IMR-90 (cell line): ENCODE data around the gene ZNF581. TPM values are rescaled to one million over a fixed set of nuclear protein-coding genes. Genes with fewer than 3 reads are reported as not detected.

ENCODE experiments used
- ATAC-seq: fragments of 200-7000 bp; cut with Tn5 transposase; 2 replicates; pipeline ENCODE4 v1.9.1; 2020; ENCODE audit warnings: low read depth, mild to moderate bottlenecking, moderate library complexity
- BruUV-seq: library from RNA; stranded (reverse); fragments of 400-500 nt; replicated peaks from 2 replicates; lab custom pipeline; 2021; lab: Mats Ljungman, UMichigan
- CTCF ChIA-PET: fragments of 300-600 bp; formaldehyde crosslinking; extraction: SDS; loops from one replicate; lab custom pipeline; 2021; ENCODE audit warnings: antibody characterized with exemption; lab: Yijun Ruan, JAX
- POLR2A ChIA-PET: fragments of 300-600 bp; sonication (Branson Sonifier 250); formaldehyde crosslinking; loops from one replicate; lab custom pipeline; 2022; ENCODE audit warnings: antibody characterized with exemption; ENCODE audit not compliant: unreplicated experiment; lab: Charles Lee
- DNase-seq: peaks from one replicate; pipeline ENCODE4 v3.0.0; 2013
- H2AFZ ChIP-seq: replicated peaks from 2 replicates; pipeline ENCODE3; 2013; ENCODE audit warnings: low read length, mild to moderate bottlenecking; ENCODE audit not compliant: poor library complexity
- H2AK5ac ChIP-seq: 2 replicates; pipeline ENCODE4 v1.6.1; 2013; ENCODE audit warnings: low read depth, low read length, inconsistent platforms
- H2AK9ac ChIP-seq: replicated peaks from 2 replicates; pipeline ENCODE3; 2013; ENCODE audit warnings: mild to moderate bottlenecking, low read depth, low read length, moderate library complexity; ENCODE audit not compliant: poor library complexity
- H2BK120ac ChIP-seq: 2 replicates; pipeline ENCODE4 v1.6.1; 2013; ENCODE audit warnings: low read depth, low read length, inconsistent platforms
- H2BK15ac ChIP-seq: 3 replicates; pipeline ENCODE4 v1.6.1; 2013; ENCODE audit warnings: low read depth, low read length, inconsistent platforms
- H2BK20ac ChIP-seq: 2 replicates; pipeline ENCODE4 v1.6.1; 2013; ENCODE audit warnings: low read depth, mild to moderate bottlenecking, inconsistent platforms, low read length, moderate library complexity
- H2BK5ac ChIP-seq: 2 replicates; pipeline ENCODE4 v1.6.1; 2013; ENCODE audit warnings: mild to moderate bottlenecking, low read depth, low read length, inconsistent platforms; ENCODE audit not compliant: poor library complexity, severe bottlenecking
- H3K14ac ChIP-seq: replicated peaks from 2 replicates; pipeline ENCODE4 v1.6.1; 2013; ENCODE audit warnings: low read depth, low read length, inconsistent platforms
- H3K18ac ChIP-seq: 2 replicates; pipeline ENCODE4 v1.6.1; 2013; ENCODE audit warnings: low read depth, low read length, control low read depth
- H3K23ac ChIP-seq: 2 replicates; pipeline ENCODE4 v1.6.1; 2013; ENCODE audit warnings: low read depth, low read length, inconsistent platforms
- H3K27ac ChIP-seq: 2 replicates; pipeline ENCODE4 v1.5.1; 2013; ENCODE audit warnings: mild to moderate bottlenecking, control low read depth, low read length; ENCODE audit not compliant: insufficient read depth
- H3K27me3 ChIP-seq: 2 replicates; pipeline ENCODE4 v1.6.1; 2013; ENCODE audit warnings: low read length; ENCODE audit not compliant: control insufficient read depth, insufficient read depth
- H3K36me3 ChIP-seq: 2 replicates; pipeline ENCODE4 v1.6.1; 2013; ENCODE audit warnings: low read length, mixed read lengths; ENCODE audit not compliant: control insufficient read depth, insufficient read depth
- H3K4ac ChIP-seq: 2 replicates; pipeline ENCODE4 v1.6.1; 2013; ENCODE audit warnings: low read depth, low read length, inconsistent platforms
- H3K4me1 ChIP-seq: 2 replicates; pipeline ENCODE4 v1.6.1; 2013; ENCODE audit warnings: low read length, mixed read lengths; ENCODE audit not compliant: control insufficient read depth, insufficient read depth
- H3K4me2 ChIP-seq: 2 replicates; pipeline ENCODE4 v1.6.1; 2013; ENCODE audit warnings: low read depth, mild to moderate bottlenecking, control low read depth, low read length, moderate library complexity
- H3K4me3 ChIP-seq: 2 replicates; pipeline ENCODE4 v1.5.1; 2013; ENCODE audit warnings: low read depth, mild to moderate bottlenecking, control low read depth, low read length, moderate library complexity; ENCODE audit not compliant: insufficient read depth
- H3K56ac ChIP-seq: 2 replicates; pipeline ENCODE4 v1.6.1; 2013; ENCODE audit warnings: low read length, inconsistent platforms; ENCODE audit not compliant: insufficient read depth; ENCODE audit errors: extremely low read depth
- H3K79me1 ChIP-seq, 2 experiments: 2 replicates each; pipeline ENCODE4 v1.6.1; 2013; ENCODE audit warnings: low read length in 2 of 2, inconsistent platforms in 1 of 2, low read depth in 1 of 2
- H3K9ac ChIP-seq: 2 replicates; pipeline ENCODE4 v1.6.1; 2013; ENCODE audit warnings: low read depth, low read length, control low read depth
- H3K9me1 ChIP-seq: 2 replicates; pipeline ENCODE4 v1.6.1; 2013; ENCODE audit warnings: low read length, inconsistent platforms; ENCODE audit not compliant: insufficient read depth
- H3K9me3 ChIP-seq: 2 replicates; pipeline ENCODE4 v1.6.1; 2013; ENCODE audit warnings: low read length; ENCODE audit not compliant: control insufficient read depth, insufficient read depth
- H4K20me1 ChIP-seq: 2 replicates; pipeline ENCODE4 v1.6.1; 2013; ENCODE audit warnings: low read length, inconsistent platforms; ENCODE audit not compliant: insufficient read depth
- H4K5ac ChIP-seq: 2 replicates; pipeline ENCODE4 v1.6.1; 2013; ENCODE audit warnings: mild to moderate bottlenecking, low read depth, low read length, control low read depth
- H4K8ac ChIP-seq, 2 experiments: 2 replicates each; pipeline ENCODE4 v1.6.1; 2013; ENCODE audit warnings: low read depth in 2 of 2, low read length in 2 of 2, control low read depth in 1 of 2, inconsistent platforms in 1 of 2
- H4K91ac ChIP-seq: 2 replicates; pipeline ENCODE4 v1.6.1; 2013; ENCODE audit warnings: low read depth, low read length, inconsistent platforms; ENCODE audit not compliant: insufficient read depth
- MAFK ChIP-seq: IDR thresholded peaks from 2 replicates; pipeline ENCODE4 v1.6.1; 2012; ENCODE audit warnings: low read depth, low read length, improper control_type of control experiment
- MAZ ChIP-seq: IDR thresholded peaks from 2 replicates; pipeline ENCODE4 v1.6.1; 2012; ENCODE audit warnings: low read depth, mild to moderate bottlenecking, low read length, improper control_type of control experiment, moderate library complexity, borderline replicate concordance
- MXI1 ChIP-seq: IDR thresholded peaks from 2 replicates; pipeline ENCODE4 v1.6.1; 2012; ENCODE audit warnings: low read depth, mild to moderate bottlenecking, low read length, moderate library complexity, borderline replicate concordance
- POLR2A ChIP-seq: IDR thresholded peaks from 2 replicates; pipeline ENCODE4 v1.6.1; 2012; ENCODE audit warnings: mild to moderate bottlenecking, low read depth, low read length
- RAD21 ChIP-seq: IDR thresholded peaks from 2 replicates; pipeline ENCODE4 v1.6.1; 2012; ENCODE audit warnings: low read length, improper control_type of control experiment
- RFX5 ChIP-seq: IDR thresholded peaks from 2 replicates; pipeline ENCODE4 v1.8.0; 2012; ENCODE audit warnings: low read depth, mild to moderate bottlenecking, low read length, moderate library complexity
- WGBS, 2 experiments: methylation state at CpG; one replicate each; pipeline versions ENCODE4 v1.1.5 to v1.1.7; 2013; ENCODE audit warnings: missing lambda C conversion rate in 2 of 2; ENCODE audit not compliant: insufficient read length in 1 of 2; ENCODE audit errors: extremely low coverage in 2 of 2; 5-methylcytosine and 5-hydroxymethylcytosine counted together
- dilution Hi-C: fragments of 300-500 bp; cut with HindIII; formaldehyde crosslinking; loops from one replicate; pipeline ENCODE4 v1.14.3; 2018; ENCODE audit warnings: low sequenced_read_pairs; ENCODE audit not compliant: unreplicated experiment
- in situ Hi-C: fragments of 300-500 bp; cut with MboI; formaldehyde crosslinking; loops from 3 replicates; pipeline ENCODE4 v1.14.3; 2019; ENCODE audit warnings: low sequenced_read_pairs, inconsistent platforms, mixed read lengths
- intact Hi-C: fragments of 100-400 bp; cut with micrococcal nuclease; formaldehyde crosslinking; loops from 2 replicates; pipeline ENCODE4 v1.10.0; 2022
- polyA plus RNA-seq, 3 experiments: library from polyadenylated mRNA; depleted of rRNA; stranded (reverse); fragments of >200 nt; gene quantifications; 2 replicates each; pipeline ENCODE4 v1.2.3, GENCODE V29; 2012; ENCODE audit warnings: low replicate concordance in 1 of 3
- total RNA-seq: library from RNA; depleted of rRNA; stranded (reverse); fragments of >200 nt; gene quantifications from 2 replicates; pipeline ENCODE4 v1.2.3, GENCODE V29; 2012
- TF ChIP-seq, protein P1 (sequence below): fragments of 150-350 bp; IDR thresholded peaks from 2 replicates; pipeline ENCODE4 v1.6.1; 2016; ENCODE audit warnings: low read depth, mild to moderate bottlenecking, low read length, moderate library complexity, borderline replicate concordance

ZNF581 gene
- total and polyA plus RNA-seq, 2 of the 4 experiments (the other 2 are of a cell fraction): 9.7 to 21.9 TPM

DNA sequence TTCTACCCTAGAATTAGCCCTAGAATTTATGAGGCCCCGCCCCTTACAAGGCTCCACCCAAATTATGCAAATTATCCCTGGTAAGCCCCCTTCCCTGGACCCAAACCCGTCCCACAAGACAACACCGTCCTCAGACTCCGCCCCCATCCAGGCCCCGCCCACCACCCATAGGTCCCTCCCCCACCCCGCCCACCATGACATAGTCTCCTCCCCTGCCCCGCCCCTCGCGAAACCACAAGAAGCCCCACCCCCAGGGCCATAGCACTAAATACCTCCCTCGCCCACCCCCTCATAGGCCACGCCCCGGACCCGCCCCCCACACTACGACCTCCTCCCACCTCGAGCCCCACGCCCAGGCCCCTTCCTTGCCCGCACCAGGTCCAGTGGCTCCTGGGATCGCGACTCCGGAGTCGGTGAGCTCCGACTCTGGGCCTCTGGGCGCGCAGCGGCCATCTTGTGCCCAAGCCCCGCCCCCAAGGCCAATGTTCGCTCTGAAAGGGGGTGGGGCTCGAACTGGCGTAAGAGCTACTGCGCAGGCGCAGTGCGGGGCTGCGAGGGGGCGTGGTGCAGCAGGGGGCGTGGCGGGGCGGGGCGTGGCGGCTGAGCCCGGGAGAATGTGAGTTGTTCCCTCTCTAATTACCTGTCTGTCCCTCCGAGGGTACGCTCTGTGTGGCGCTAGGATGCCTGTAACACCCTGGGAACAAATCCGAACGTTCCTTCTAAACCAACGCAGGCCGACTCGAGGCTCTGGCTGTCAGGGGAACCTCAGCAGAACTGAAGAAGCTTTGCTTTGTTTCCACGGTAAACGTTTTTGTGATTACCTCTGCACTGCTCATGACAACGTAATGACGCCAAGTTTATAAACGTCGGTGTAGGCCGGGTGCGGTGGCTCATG, 19.1 kb upstream of the ZNF581 start, which contains the start of gene ZNF784:
Gene ZNF784 (minus strand): TSS at position 458 of the 895 bp plus-strand sequence. CDS start 5 bp downstream, at position 453.
- Histone ChIP-seq H3K9me1 (peaks cover 11% of the 10 kb centered on the region; the same call in 1 of the 2 replicates), H2BK15ac (no peak within 1 kb of the TSS; the same call in 2 of the 3 replicates), H3K9me3 (no peaks in the 10 kb centered on the region), H2BK20ac (no peak within 1 kb of the TSS), H3K23ac (no peak within 1 kb of the TSS), H2AK9ac (no peak within 1 kb of the TSS), H4K5ac (peak within 1 kb of the TSS; percentile 95; the same call in 1 of the 2 replicates), H4K8ac (peak within 1 kb of the TSS; percentile 11 to 88), H3K4me1 (peaks cover 7% of the 10 kb centered on the region), H4K20me1 (peaks cover 3% of the 10 kb centered on the region; the same call in 1 of the 2 replicates), H3K9ac (peak within 1 kb of the TSS; percentile 87), H2BK120ac (peak within 1 kb of the TSS; percentile 53; the same call in 1 of the 2 replicates), H3K18ac (peak within 1 kb of the TSS; percentile 88; the same call in 1 of the 2 replicates), H3K4me3 (peak within 1 kb of the TSS; percentile 83), H3K4me2 (peak within 1 kb of the TSS; percentile 97), H2AK5ac (peak within 1 kb of the TSS; percentile 44; the same call in 1 of the 2 replicates), H3K56ac (peak within 1 kb of the TSS; percentile 30; the same call in 1 of the 2 replicates), H2BK5ac (peak within 1 kb of the TSS; percentile 95), H3K14ac (peak within 1 kb of the TSS; percentile 66), H3K79me1 (peaks cover 7 to 35% of the 10 kb centered on the region in 2 experiments), H3K4ac (peak within 1 kb of the TSS; percentile 78), H3K27ac (peak within 1 kb of the TSS; percentile 99), H2AFZ (peak within 1 kb of the TSS; percentile 93), H3K27me3 (no peaks in the 10 kb centered on the region), H3K36me3 (peaks cover 13% of the 10 kb centered on the region; the same call in 1 of the 2 replicates), H4K91ac (peak within 1 kb of the TSS; percentile 70; the same call in 1 of the 2 replicates)
- peak; percentile 85 for TF ChIP-seq POLR2A
- no peak for TF ChIP-seq MAFK
- TF ChIP-seq, protein P1, sequence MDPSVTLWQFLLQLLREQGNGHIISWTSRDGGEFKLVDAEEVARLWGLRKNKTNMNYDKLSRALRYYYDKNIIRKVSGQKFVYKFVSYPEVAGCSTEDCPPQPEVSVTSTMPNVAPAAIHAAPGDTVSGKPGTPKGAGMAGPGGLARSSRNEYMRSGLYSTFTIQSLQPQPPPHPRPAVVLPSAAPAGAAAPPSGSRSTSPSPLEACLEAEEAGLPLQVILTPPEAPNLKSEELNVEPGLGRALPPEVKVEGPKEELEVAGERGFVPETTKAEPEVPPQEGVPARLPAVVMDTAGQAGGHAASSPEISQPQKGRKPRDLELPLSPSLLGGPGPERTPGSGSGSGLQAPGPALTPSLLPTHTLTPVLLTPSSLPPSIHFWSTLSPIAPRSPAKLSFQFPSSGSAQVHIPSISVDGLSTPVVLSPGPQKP: no peak
- TF ChIP-seq MXI1: peak; percentile 17; the same call in 1 of the 2 replicates
- TF ChIP-seq RAD21: no peak
- TF ChIP-seq MAZ: peak; percentile 83; the same call in 1 of the 2 replicates
- TF ChIP-seq RFX5: no peak
- intact Hi-C loops: no loop called here
- no TSS peak for BruUV-seq
- in situ Hi-C loops: loop anchor here (25.0 kb wide), 2 partner anchors 337 to 512 kb away; partner anchors contain the start of genes BRSK1, HSPBP1 and PPP1R12C
- dilution Hi-C loops: no loop called here
- POLR2A ChIA-PET: interaction anchor here (0.6 to 1.0 kb wide), 3 partner anchors 26 to 132 kb away, joined by 3 to 10 read pairs (median 4); partner anchors contain the start of gene FIZ1
- CTCF ChIA-PET: interaction anchor here (0.6 to 2.0 kb wide), 2 partner anchors 18 to 541 kb away, joined by 4 to 6 read pairs; no protein-coding TSS in a partner anchor
- peak; percentile 93 for ATAC-seq
- DNase-seq: peak; percentile 90
- WGBS, 2 experiments: 0% methylated on average over 10 of the region's 56 CpGs; no CpG with 5 or more reads in 1 of the 2 experiments
